PC-3 (cell line): ENCODE measurements around the gene RUNDC1.

Source experiments
- CTCF ChIP-seq: fragments of 300-600 bp; sonication (generic); conservative IDR thresholded peaks from 2 replicates; pipeline ENCODE4 v1.5.1; 2017; ENCODE audit warnings: antibody characterized with exemption, low read depth, mild to moderate bottlenecking, low read length
- EZH2 ChIP-seq: fragments of 300-600 bp; sonication (generic); IDR thresholded peaks from one replicate; pipeline ENCODE4 v1.6.1; 2017; ENCODE audit warnings: antibody characterized with exemption, mild to moderate bottlenecking, low read length; ENCODE audit not compliant: unreplicated experiment
- EZH2phosphoT487 ChIP-seq: fragments of 300-600 bp; sonication (generic); IDR thresholded peaks from 2 replicates; pipeline ENCODE4 v1.6.1; 2018; ENCODE audit warnings: mild to moderate bottlenecking, antibody characterized with exemption, low read length, borderline replicate concordance

- TF ChIP-seq CTCF (no peak), EZH2 (no peak), EZH2phosphoT487 (no peak)
Measured at GRCh38 chr17:43011728-43012472, 31.5 kb downstream of the RUNDC1 start.
